Suprapubic skin (tissue), 3 donors: ENCODE data around the gene DDX23.

Experiments
- CTCF ChIP-seq, 2 donors: fragments of 200-600 bp in 1 of 2; fragments of 450-650 bp in 1 of 2; sonication (generic) in 1 of 2; IDR thresholded peaks; one replicate each; pipeline ENCODE4 v1.5.1; 2016 to 2019; ENCODE audit warnings: antibody characterized with exemption in 2 of 2, mild to moderate bottlenecking in 1 of 2, moderate library complexity in 1 of 2
- EP300 ChIP-seq: sonication (generic); formaldehyde crosslinking; IDR thresholded peaks from one replicate; pipeline ENCODE4 v1.6.1; 2017; ENCODE audit warnings: antibody characterized with exemption
- POLR2A ChIP-seq, 2 donors: fragments of 450-650 bp; IDR thresholded peaks; one replicate each; pipeline ENCODE4 v1.6.1; 2017; ENCODE audit warnings: antibody characterized with exemption in 2 of 2, mild to moderate bottlenecking in 2 of 2, moderate library complexity in 2 of 2

DNA sequence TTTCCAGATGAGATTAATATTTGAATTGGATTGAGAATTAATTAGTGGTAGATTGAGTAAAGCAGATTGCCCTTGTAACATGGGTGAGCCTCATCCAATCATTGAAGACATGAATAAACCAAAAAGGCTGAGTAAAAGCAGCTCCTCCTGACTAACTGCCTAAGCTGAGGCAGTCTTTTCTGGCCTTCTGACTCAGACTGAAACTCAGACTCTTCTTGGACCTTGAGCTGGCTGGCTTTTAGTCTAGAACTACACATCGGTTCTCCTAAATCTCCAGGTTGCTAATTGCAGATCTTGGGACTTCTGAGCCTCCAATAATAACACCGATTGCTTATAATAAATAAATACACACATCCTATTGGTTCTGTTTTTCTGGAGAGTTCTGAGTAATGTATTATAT is 49.3 kb upstream of the DDX23 start:
- no peak for TF ChIP-seq CTCF (IDR thresholded peaks at IDR 0.05)
- TF ChIP-seq POLR2A (IDR thresholded peaks at IDR 0.05) = no peak
- no peak for TF ChIP-seq EP300
